Measurements from ENCODE around the gene CABP1. TPM values are rescaled to one million over a fixed set of nuclear protein-coding genes. Genes with fewer than 3 reads are reported as not detected.
A peak's percentile ranks its signal among the peaks of the same experiment; 100 is the strongest.

Gene CABP1
- total RNA-seq, 2 experiments from 2014 or later, result not detected

DNA sequence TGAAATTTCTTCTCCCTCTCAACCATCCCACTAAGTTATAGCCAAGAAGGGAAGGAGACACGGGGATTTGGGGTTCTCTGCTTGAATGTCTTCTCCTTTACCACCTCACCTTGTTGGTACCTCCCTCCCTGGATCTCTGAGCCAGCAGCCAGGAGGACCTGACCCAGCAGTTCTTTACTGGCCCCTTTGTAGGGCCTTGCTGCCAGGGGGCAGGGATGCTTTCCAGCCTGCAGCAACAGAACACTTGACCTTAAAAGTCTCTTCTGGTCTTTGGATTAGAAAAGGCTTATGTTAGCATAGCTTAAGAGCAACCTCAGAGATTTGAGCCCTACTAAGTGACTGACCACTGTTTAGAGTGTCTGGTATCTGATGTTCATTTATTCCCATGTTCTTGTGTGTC, 56.9 kb downstream of the CABP1 start:
- Mint-ChIP-seq H3K4me3 (no peak overlapping the region), H3K36me3 (peaks cover 35% of the 10 kb centered on the region)

DNA sequence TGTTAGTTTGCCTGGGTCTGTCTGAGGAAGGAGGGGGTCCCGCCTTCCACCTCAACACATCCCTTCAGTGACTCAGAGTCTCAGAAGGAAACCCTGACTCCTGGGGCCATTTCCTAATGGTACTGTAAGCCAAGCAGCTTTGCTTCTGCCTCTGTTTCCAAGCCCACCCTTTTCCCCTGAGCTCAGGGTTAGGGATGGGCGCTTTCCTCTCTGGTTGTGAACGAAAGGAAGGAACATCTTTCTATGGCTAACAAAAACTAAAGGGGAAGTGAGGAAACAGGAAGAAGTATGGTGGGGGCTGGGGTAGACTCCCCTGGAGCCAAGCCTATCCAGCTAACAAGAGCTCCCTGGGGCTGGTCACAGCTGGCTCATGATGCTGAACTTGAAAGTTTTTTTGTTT, 58.2 kb downstream of the CABP1 start:
- Mint-ChIP-seq H3K27me3 (no peaks in the 10 kb centered on the region), H3K36me3 (peaks cover 35% of the 10 kb centered on the region), H3K9me3 (ENCODE audit: low read depth) (no peaks in the 10 kb centered on the region), H3K4me1 (peaks cover 3% of the 10 kb centered on the region), H3K27ac (peak overlapping the region; percentile 10), H3K4me3 (no peak overlapping the region)
- CTCF ChIA-PET, result interaction anchor here (0.6 to 1.3 kb wide), 7 partner anchors 9 to 202 kb away, joined by 3 to 6 read pairs (median 3); no protein-coding TSS in a partner anchor
- DNase-seq (no peak), ATAC-seq (no peak)

More for the DNA sequence above, 56.9 kb downstream of the CABP1 start:
- no peak overlapping the region for H3K27ac Mint-ChIP-seq
- no peak for DNase-seq
- peaks cover 8% of the 10 kb centered on the region for H3K4me1 Mint-ChIP-seq
- H3K9me3 Mint-ChIP-seq (ENCODE audit: low read depth), result no peaks in the 10 kb centered on the region
- no peak for ATAC-seq
- no peaks in the 10 kb centered on the region for H3K27me3 Mint-ChIP-seq
- CTCF ChIA-PET, result interaction anchor here (1.0 to 1.3 kb wide), 2 partner anchors 20 to 48 kb away, joined by 3 to 6 read pairs; no protein-coding TSS in a partner anchor

- H3K36me3 Mint-ChIP-seq, result peaks cover 29% of the 10 kb centered on the region
- ATAC-seq, result no peak
- no peak for DNase-seq
- H3K4me3 Mint-ChIP-seq, result no peak overlapping the region
- CTCF ChIA-PET, result interaction anchor here (1.1 to 2.3 kb wide), 2 partner anchors 10 to 53 kb away, joined by 3 to 6 read pairs; no protein-coding TSS in a partner anchor
- no peaks in the 10 kb centered on the region for H3K27me3 Mint-ChIP-seq
- no peak overlapping the region for H3K27ac Mint-ChIP-seq
- H3K9me3 Mint-ChIP-seq (ENCODE audit: low read depth), result no peaks in the 10 kb centered on the region
- H3K4me1 Mint-ChIP-seq, result peaks cover 3% of the 10 kb centered on the region
Measured at GRCh38 chr12:120699553-120699952, 59.1 kb downstream of the CABP1 start.

- H3K36me3 Mint-ChIP-seq, result peaks cover 19% of the 10 kb centered on the region
- no peak overlapping the region for H3K4me3 Mint-ChIP-seq
- peaks cover 3% of the 10 kb centered on the region for H3K4me1 Mint-ChIP-seq
- no peaks in the 10 kb centered on the region for H3K27me3 Mint-ChIP-seq
- DNase-seq (no peak), ATAC-seq (no peak)
- CTCF ChIA-PET, result interaction anchor here (1.2 to 2.3 kb wide), 4 partner anchors 9 to 54 kb away, joined by 4 to 6 read pairs (median 6); partner anchors contain the start of gene UNC119B
- H3K9me3 Mint-ChIP-seq (ENCODE audit: low read depth), result no peaks in the 10 kb centered on the region
- no peak overlapping the region for H3K27ac Mint-ChIP-seq
Measured at GRCh38 chr12:120700886-120701285, 60.5 kb downstream of the CABP1 start.

DNA sequence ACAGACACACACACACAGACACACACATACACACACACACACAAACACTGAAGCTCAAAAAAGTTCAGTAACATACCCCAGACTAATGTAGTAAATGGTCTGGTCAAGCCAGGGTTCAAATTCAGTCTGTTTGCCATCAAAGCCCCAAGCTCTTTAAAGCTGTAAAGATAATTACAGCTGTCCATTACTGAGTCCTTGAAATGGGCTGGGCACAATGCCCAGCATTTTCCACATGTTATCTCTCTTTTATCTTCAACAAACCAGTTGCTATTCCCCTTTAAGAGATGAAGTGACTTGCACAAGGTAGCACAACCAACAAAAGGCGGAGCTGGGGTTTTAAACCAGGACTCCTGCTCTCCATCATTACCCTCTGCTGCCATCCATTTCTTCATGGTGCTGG, 62.2 kb downstream of the CABP1 start:
- H3K4me3 Mint-ChIP-seq, result no peak overlapping the region
- DNase-seq (no peak), ATAC-seq (no peak)
- no peaks in the 10 kb centered on the region for H3K9me3 Mint-ChIP-seq (ENCODE audit: low read depth)
- peaks cover 8% of the 10 kb centered on the region for H3K36me3 Mint-ChIP-seq
- no peaks in the 10 kb centered on the region for H3K27me3 Mint-ChIP-seq
- CTCF ChIA-PET, result interaction anchor here (0.8 to 2.0 kb wide), 2 partner anchors 14 to 33 kb away, joined by 3 to 5 read pairs; no protein-coding TSS in a partner anchor
- H3K27ac Mint-ChIP-seq, result no peak overlapping the region
- peaks cover 3% of the 10 kb centered on the region for H3K4me1 Mint-ChIP-seq

- H3K9me3 Mint-ChIP-seq (ENCODE audit: low read depth), result no peaks in the 10 kb centered on the region
- H3K27ac Mint-ChIP-seq, result no peak overlapping the region
Measured at GRCh38 chr12:120703311-120703942, 63.0 kb downstream of the CABP1 start.

DNA sequence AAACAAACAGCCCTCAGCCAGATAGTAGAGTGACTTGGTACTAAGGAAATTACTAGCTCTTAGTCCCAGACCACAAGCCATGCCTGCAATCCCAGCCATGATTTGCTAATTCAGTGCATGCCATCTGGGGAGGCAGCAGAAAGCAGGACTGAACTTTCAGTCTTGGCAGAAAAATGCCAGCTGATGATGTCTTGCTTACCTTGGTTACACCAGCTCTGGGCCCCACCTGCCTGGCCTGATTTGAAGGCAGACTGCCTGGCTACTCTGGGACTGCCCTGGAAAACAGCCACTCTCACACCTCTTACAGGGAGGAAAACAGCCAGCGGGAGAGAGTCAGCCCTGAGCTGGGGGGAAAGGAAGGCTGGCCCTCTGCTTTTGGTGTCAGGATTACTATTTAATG, 65.2 kb downstream of the CABP1 start:
- DNase-seq, result no peak
- CTCF ChIA-PET, result interaction anchor here (1.0 to 1.2 kb wide), 2 partner anchors 56 to 123 kb away, joined by 4 to 5 read pairs; no protein-coding TSS in a partner anchor
- H3K4me3 Mint-ChIP-seq, result no peak overlapping the region
- H3K9me3 Mint-ChIP-seq (ENCODE audit: low read depth), result no peaks in the 10 kb centered on the region
- peaks cover 8% of the 10 kb centered on the region for H3K36me3 Mint-ChIP-seq
- H3K4me1 Mint-ChIP-seq, result peaks cover 17% of the 10 kb centered on the region
- ATAC-seq, result no peak
- H3K27ac Mint-ChIP-seq, result no peak overlapping the region
- no peaks in the 10 kb centered on the region for H3K27me3 Mint-ChIP-seq

More at GRCh38 chr12:120703311-120703942, 63.0 kb downstream of the CABP1 start:
- H3K27me3 Mint-ChIP-seq, result no peaks in the 10 kb centered on the region
- H3K4me1 Mint-ChIP-seq, result peaks cover 5% of the 10 kb centered on the region
- no peak for ATAC-seq
- no peak overlapping the region for H3K4me3 Mint-ChIP-seq
- CTCF ChIA-PET, result interaction anchor here (0.8 kb wide), 1 partner anchor 15 kb away, joined by 3 read pairs; no protein-coding TSS in a partner anchor
- H3K36me3 Mint-ChIP-seq, result peaks cover 8% of the 10 kb centered on the region
- no peak for DNase-seq

GRCh38 chr12:120706029-120706428, 65.6 kb downstream of the CABP1 start:
- H3K27ac Mint-ChIP-seq, result no peak overlapping the region
- no peaks in the 10 kb centered on the region for H3K9me3 Mint-ChIP-seq (ENCODE audit: low read depth)
- ATAC-seq, result no peak
- CTCF ChIA-PET, result interaction anchor here (1.2 kb wide), 1 partner anchor 123 kb away, joined by 5 read pairs; no protein-coding TSS in a partner anchor
- no peak for DNase-seq
- no peaks in the 10 kb centered on the region for H3K27me3 Mint-ChIP-seq
- no peak overlapping the region for H3K4me3 Mint-ChIP-seq
- peaks cover 18% of the 10 kb centered on the region for H3K4me1 Mint-ChIP-seq
- H3K36me3 Mint-ChIP-seq, result peaks cover 6% of the 10 kb centered on the region

- peaks cover 44% of the 10 kb centered on the region for H3K4me1 Mint-ChIP-seq
- peaks cover 3% of the 10 kb centered on the region for H3K36me3 Mint-ChIP-seq
- H3K4me3 Mint-ChIP-seq, result no peak overlapping the region
- H3K27ac Mint-ChIP-seq, result peak overlapping the region; percentile 60
- ATAC-seq (no peak), DNase-seq (no peak)
- H3K9me3 Mint-ChIP-seq (ENCODE audit: low read depth), result no peaks in the 10 kb centered on the region
- H3K27me3 Mint-ChIP-seq, result no peaks in the 10 kb centered on the region
- CTCF ChIA-PET, result interaction anchor here (1.1 to 5.8 kb wide), 4 partner anchors 10 to 128 kb away, joined by 3 to 60 read pairs (median 5); partner anchors contain the start of gene POP5
Measured at GRCh38 chr12:120708651-120709050, 68.2 kb downstream of the CABP1 start.

GRCh38 chr12:120710031-120710804, 69.8 kb downstream of the CABP1 start, which contains the start of gene UNC119B:
TSS of gene UNC119B (plus strand) at chr12:120710458. CDS start at chr12:120710475, 17 bp downstream.
- peak; percentile 85 for ATAC-seq
- H3K4me3 Mint-ChIP-seq, result peak within 1 kb of the TSS; percentile 82

GRCh38 chr12:120710805-120711296, 70.4 kb downstream of the CABP1 start:
- Mint-ChIP-seq H3K4me1 (peaks cover 51% of the 10 kb centered on the region), H3K9me3 (ENCODE audit: low read depth) (no peaks in the 10 kb centered on the region), H3K27me3 (no peaks in the 10 kb centered on the region), H3K27ac (peak overlapping the region; percentile 77), H3K4me3 (peak overlapping the region; percentile 82), H3K36me3 (peaks cover 13% of the 10 kb centered on the region)
- peak; percentile 31 for ATAC-seq
- CTCF ChIA-PET, result interaction anchor here (1.0 to 5.8 kb wide), 9 partner anchors 10 to 261 kb away, joined by 3 to 60 read pairs (median 4); partner anchors contain the start of genes ACADS and MLEC
- DNase-seq, result peak; percentile 55

More at GRCh38 chr12:120710031-120710804, 69.8 kb downstream of the CABP1 start, which contains the start of gene UNC119B:
- H3K27ac Mint-ChIP-seq, result peak within 1 kb of the TSS; percentile 77
- H3K27me3 Mint-ChIP-seq, result no peaks in the 10 kb centered on the region
- peak; percentile 77 for DNase-seq
- no peaks in the 10 kb centered on the region for H3K9me3 Mint-ChIP-seq (ENCODE audit: low read depth)
- H3K36me3 Mint-ChIP-seq, result peaks cover 13% of the 10 kb centered on the region
- CTCF ChIA-PET, result interaction anchor here (0.6 to 5.8 kb wide), 13 partner anchors 10 to 420 kb away, joined by 3 to 60 read pairs (median 3); partner anchors contain the start of genes ACADS, MLEC and POP5
- H3K4me1 Mint-ChIP-seq, result peaks cover 51% of the 10 kb centered on the region

- CTCF ChIA-PET, result interaction anchor here (1.2 to 5.8 kb wide), 8 partner anchors 9 to 261 kb away, joined by 4 to 60 read pairs (median 5); partner anchors contain the start of genes MLEC and POP5
- Mint-ChIP-seq H3K27ac (peak overlapping the region; percentile 77), H3K4me3 (peak overlapping the region; percentile 82), H3K27me3 (no peaks in the 10 kb centered on the region), H3K36me3 (peaks cover 14% of the 10 kb centered on the region), H3K9me3 (ENCODE audit: low read depth) (no peaks in the 10 kb centered on the region), H3K4me1 (peaks cover 51% of the 10 kb centered on the region)
- DNase-seq (no peak), ATAC-seq (no peak)
Measured at GRCh38 chr12:120711411-120711810, 71.0 kb downstream of the CABP1 start.
